Lower lobe of right lung (tissue), 2 donors: ENCODE data around the gene UNC80. TPM values are rescaled to one million over a fixed set of nuclear protein-coding genes. Genes with fewer than 3 reads are reported as not detected.

Experiments used
- ATAC-seq, 2 donors: fragments of 200-7000 bp; cut with Tn5 transposase; one replicate each; pipeline ENCODE4 v1.9.1; 2020 to 2022; ENCODE audit warnings: mild to moderate bottlenecking in 2 of 2, moderate library complexity in 2 of 2
- DNase-seq: peaks from one replicate; pipeline ENCODE4 v3.0.0-alpha.2; 2020
- H3K27ac ChIP-seq: fragments of 200-600 bp; one replicate; pipeline ENCODE4 v1.8.0; 2022
- H3K27me3 ChIP-seq: fragments of 200-600 bp; one replicate; pipeline ENCODE4 v1.8.0; 2022; ENCODE audit warnings: low read depth
- H3K36me3 ChIP-seq: fragments of 200-600 bp; one replicate; pipeline ENCODE4 v1.8.0; 2022; ENCODE audit warnings: mild to moderate bottlenecking
- H3K4me1 ChIP-seq: fragments of 200-600 bp; one replicate; pipeline ENCODE4 v1.8.0; 2022
- H3K4me3 ChIP-seq: fragments of 200-600 bp; one replicate; pipeline ENCODE4 v1.8.0; 2022; ENCODE audit warnings: mild to moderate bottlenecking
- H3K9me3 ChIP-seq: fragments of 200-600 bp; one replicate; pipeline ENCODE4 v1.8.0; 2022
- CTCF ChIP-seq: fragments of 200-600 bp; IDR thresholded peaks from one replicate; pipeline ENCODE4 v1.8.0; 2022; ENCODE audit warnings: antibody characterized with exemption, mild to moderate bottlenecking
- intact Hi-C: fragments of 100-400 bp; cut with DNase I; formaldehyde crosslinking; loops from one replicate; pipeline ENCODE4 v1.11.0; 2022
- total RNA-seq: library from RNA; stranded (reverse); fragmentation: NEBNext Ultra II Directional; extraction: Animal tissue kit (Norgen Biotek cat#: 25700); gene quantifications from one replicate; pipeline ENCODE4 v1.2.1, GENCODE V29; 2021
- donor health status: DM: no; HTN: yes; CAD: no; lungs with severe emphysema.

The UNC80 gene
- total RNA-seq, 1 donor from 2014 or later = not detected

- intact Hi-C loops = no loop called here
- H3K27ac ChIP-seq = no peak overlapping the region
- no peaks in the 10 kb centered on the region for H3K9me3 ChIP-seq
- DNase-seq = no peak
- no peaks in the 10 kb centered on the region for H3K36me3 ChIP-seq
- no peaks in the 10 kb centered on the region for H3K27me3 ChIP-seq
- no peak for TF ChIP-seq CTCF
- H3K4me1 ChIP-seq = no peaks in the 10 kb centered on the region
- no peak for ATAC-seq
- no peak overlapping the region for H3K4me3 ChIP-seq
These were observed 36.9 kb downstream of the UNC80 start for GRCh38 chr2:209808521-209808920.

GRCh38 chr2:209809256-209809655 is 37.6 kb downstream of the UNC80 start:
- no peak for DNase-seq
- Histone ChIP-seq H3K27me3 (no peaks in the 10 kb centered on the region), H3K4me3 (no peak overlapping the region), H3K4me1 (no peaks in the 10 kb centered on the region), H3K27ac (no peak overlapping the region), H3K9me3 (no peaks in the 10 kb centered on the region), H3K36me3 (no peaks in the 10 kb centered on the region)
- TF ChIP-seq CTCF = no peak
- intact Hi-C loops = no loop called here
- no peak for ATAC-seq

- Histone ChIP-seq H3K9me3 (no peaks in the 10 kb centered on the region), H3K27me3 (no peaks in the 10 kb centered on the region), H3K36me3 (no peaks in the 10 kb centered on the region), H3K4me3 (no peak overlapping the region), H3K27ac (no peak overlapping the region), H3K4me1 (no peaks in the 10 kb centered on the region)
- intact Hi-C loops = no loop called here
- no peak for ATAC-seq
- TF ChIP-seq CTCF = no peak
- no peak for DNase-seq
These were observed 46.2 kb downstream of the UNC80 start for GRCh38 chr2:209817844-209818271.

GRCh38 chr2:209818939-209819338 is 47.3 kb downstream of the UNC80 start:
- TF ChIP-seq CTCF = no peak
- intact Hi-C loops = no loop called here
- no peak for ATAC-seq
- H3K27me3 ChIP-seq = no peaks in the 10 kb centered on the region
- H3K9me3 ChIP-seq = no peaks in the 10 kb centered on the region
- no peaks in the 10 kb centered on the region for H3K4me1 ChIP-seq
- no peak overlapping the region for H3K4me3 ChIP-seq
- no peaks in the 10 kb centered on the region for H3K36me3 ChIP-seq
- H3K27ac ChIP-seq = no peak overlapping the region
- DNase-seq = no peak

GRCh38 chr2:209821806-209822205 is 50.2 kb downstream of the UNC80 start:
- ATAC-seq (no peak), DNase-seq (no peak)
- intact Hi-C loops = no loop called here
- H3K9me3 ChIP-seq = no peaks in the 10 kb centered on the region
- H3K27ac ChIP-seq = no peak overlapping the region
- no peak for TF ChIP-seq CTCF
- H3K4me1 ChIP-seq = no peaks in the 10 kb centered on the region
- no peaks in the 10 kb centered on the region for H3K27me3 ChIP-seq
- no peak overlapping the region for H3K4me3 ChIP-seq
- no peaks in the 10 kb centered on the region for H3K36me3 ChIP-seq

- no peak for ATAC-seq
- intact Hi-C loops = no loop called here
- Histone ChIP-seq H3K9me3 (no peaks in the 10 kb centered on the region), H3K4me3 (no peak overlapping the region), H3K27ac (no peak overlapping the region), H3K27me3 (no peaks in the 10 kb centered on the region), H3K4me1 (no peaks in the 10 kb centered on the region), H3K36me3 (no peaks in the 10 kb centered on the region)
- no peak for TF ChIP-seq CTCF
- no peak for DNase-seq
These were observed 51.9 kb downstream of the UNC80 start for GRCh38 chr2:209823484-209823883.
